Stomach (tissue), 9 donors: ENCODE data around the gene PYROXD2. TPM values are rescaled to one million over a fixed set of nuclear protein-coding genes. Genes with fewer than 3 reads are reported as not detected.

ENCODE experiments used
- DNase-seq, 2 donors: peaks; one replicate each; pipeline versions ENCODE4 v3.0.0 to v3.0.0-alpha.2; 2013 to 2019
- H3K27ac ChIP-seq, 5 donors: fragments of 200-600 bp in 4 of 5; sonication (generic) in 4 of 5; one replicate each; pipeline ENCODE4 v1.5.1; 2013 to 2019; ENCODE audit warnings: mild to moderate bottlenecking in 1 of 5, moderate library complexity in 1 of 5
- H3K27me3 ChIP-seq, 3 donors: fragments of 200-600 bp; sonication (generic); one replicate each; pipeline ENCODE4 v1.5.1; 2017 to 2019; ENCODE audit warnings: mixed run types in 1 of 3
- H3K36me3 ChIP-seq, 4 donors: fragments of 200-600 bp; sonication (generic); 1 replicate in 3 of 4; 2 replicates in 1 of 4; pipeline ENCODE4 v1.5.1; 2016 to 2019
- H3K4me1 ChIP-seq, 4 donors: fragments of 200-600 bp; sonication (generic); one replicate each; pipeline ENCODE4 v1.5.1; 2016 to 2019
- H3K4me3 ChIP-seq, 4 donors: fragments of 200-600 bp; sonication (generic) in 3 of 4; one replicate each; pipeline ENCODE4 v1.5.1; 2016 to 2019; ENCODE audit warnings: mild to moderate bottlenecking in 1 of 4
- H3K9me3 ChIP-seq, 4 donors: fragments of 200-600 bp; sonication (generic); one replicate each; pipeline ENCODE4 v1.5.1; 2016 to 2019
- EP300 ChIP-seq: sonication (generic); formaldehyde crosslinking; IDR thresholded peaks from one replicate; pipeline ENCODE4 v1.6.1; 2017; ENCODE audit warnings: antibody characterized with exemption
- POLR2A ChIP-seq, 4 donors: fragments of 450-650 bp; IDR thresholded peaks; one replicate each; pipeline ENCODE4 v1.6.1; 2016; ENCODE audit warnings: antibody characterized with exemption in 4 of 4, control low read depth in 2 of 4, mild to moderate bottlenecking in 1 of 4, moderate library complexity in 1 of 4
- POLR2AphosphoS5 ChIP-seq, 3 donors: sonication (generic); formaldehyde crosslinking; IDR thresholded peaks; one replicate each; pipeline ENCODE4 v1.6.1; 2016; ENCODE audit warnings: antibody characterized with exemption in 3 of 3
- WGBS, 5 donors: extraction: QIAGEN DNeasy Blood & Tissue Kit in 3 of 5; methylation state at CpG; one replicate each; pipeline versions ENCODE4 v1.1.5 to v1.1.7; 2013 to 2018; 5-methylcytosine and 5-hydroxymethylcytosine counted together
- intact Hi-C: fragments of 100-400 bp; cut with DNase I; formaldehyde crosslinking; loops from one replicate; pipeline ENCODE4 v1.15.1; 2023; ENCODE audit warnings: low total_unique reads
- polyA plus RNA-seq, 3 donors: library from polyadenylated mRNA; stranded (reverse); fragments of 200-250 nt; gene quantifications; one replicate each; pipeline ENCODE4 v1.2.3, GENCODE V29; 2013
- total RNA-seq, 5 donors: library from RNA; depleted of rRNA; stranded (reverse); fragments of >200 nt; gene quantifications; one replicate each; pipeline versions ENCODE4 v1.1.0 to v1.2.3, GENCODE V29; 2014 to 2016
- TF ChIP-seq, protein P1 (sequence below), 7 experiments: fragments of 450-650 bp in 4 of 7; fragments of 200-600 bp in 3 of 7; sonication (generic) in 3 of 7; IDR thresholded peaks; one replicate each; pipeline ENCODE4 v1.5.1; 2016 to 2019; ENCODE audit warnings: antibody characterized with exemption in 7 of 7, control low read depth in 2 of 7, mild to moderate bottlenecking in 1 of 7
- donor health status: healthy with polysubstance abuse.
- donor health status: Bipolar disorder and iron deficiency.
- donor health status: healthy.

Gene PYROXD2
- total and polyA plus RNA-seq, 8 donors = 2.4 to 33.5 (median 8.3) TPM

DNA sequence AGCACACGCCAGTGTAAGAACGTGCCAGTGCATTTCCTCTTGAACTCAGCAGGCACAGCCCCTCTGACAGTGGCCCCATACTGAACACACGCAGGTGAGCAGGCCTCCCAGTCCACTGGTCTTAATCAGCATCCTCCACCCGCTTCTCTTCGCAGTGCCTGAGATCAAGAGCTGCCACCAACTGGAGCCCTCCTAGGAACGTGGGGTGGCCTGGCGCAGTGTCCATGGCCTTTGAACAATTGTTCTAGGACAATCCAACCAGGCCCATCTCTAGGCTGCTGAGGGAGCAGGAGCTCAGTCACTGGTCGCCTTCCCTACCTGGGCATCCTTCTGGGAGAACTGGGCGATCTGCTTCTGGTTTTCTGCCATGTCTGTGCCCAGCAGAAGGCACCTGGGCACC lies 15.2 kb downstream of the PYROXD2 start:
- WGBS, 5 donors = 93 to 94% (median 93%) methylated on average over 9 of the region's 9 CpGs
- intact Hi-C loops = no loop called here

DNA sequence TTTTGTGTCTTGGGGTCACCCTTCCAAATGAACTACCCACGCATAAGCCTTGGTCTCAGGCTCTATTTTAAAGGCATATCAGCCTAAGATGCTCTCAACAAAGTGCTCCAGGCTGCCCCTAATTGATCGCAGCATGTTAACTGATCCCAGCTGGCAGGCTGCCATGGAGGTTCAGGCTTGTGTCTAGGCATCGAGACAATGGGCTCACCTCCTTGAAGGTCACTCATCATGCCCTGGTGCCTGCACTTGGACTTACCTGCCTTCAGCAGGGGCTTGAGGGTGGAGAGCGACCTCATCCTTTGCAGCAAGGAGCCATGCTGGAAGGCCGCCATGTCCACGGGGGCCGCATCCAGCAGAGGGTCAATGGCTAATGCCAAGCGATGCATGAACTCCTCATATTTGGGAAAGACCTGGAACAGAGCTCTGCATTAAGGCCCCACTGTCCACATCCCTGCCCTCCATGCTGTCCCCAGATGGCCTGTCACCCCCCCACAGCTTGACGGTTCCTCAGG lies 17.8 kb downstream of the PYROXD2 start:
- intact Hi-C loops = no loop called here
- TF ChIP-seq EP300 = no peak
- TF ChIP-seq POLR2AphosphoS5 (IDR thresholded peaks at IDR 0.05) = no peak
- TF ChIP-seq POLR2A (IDR thresholded peaks at IDR 0.05) = no peak
- TF ChIP-seq, protein P1, sequence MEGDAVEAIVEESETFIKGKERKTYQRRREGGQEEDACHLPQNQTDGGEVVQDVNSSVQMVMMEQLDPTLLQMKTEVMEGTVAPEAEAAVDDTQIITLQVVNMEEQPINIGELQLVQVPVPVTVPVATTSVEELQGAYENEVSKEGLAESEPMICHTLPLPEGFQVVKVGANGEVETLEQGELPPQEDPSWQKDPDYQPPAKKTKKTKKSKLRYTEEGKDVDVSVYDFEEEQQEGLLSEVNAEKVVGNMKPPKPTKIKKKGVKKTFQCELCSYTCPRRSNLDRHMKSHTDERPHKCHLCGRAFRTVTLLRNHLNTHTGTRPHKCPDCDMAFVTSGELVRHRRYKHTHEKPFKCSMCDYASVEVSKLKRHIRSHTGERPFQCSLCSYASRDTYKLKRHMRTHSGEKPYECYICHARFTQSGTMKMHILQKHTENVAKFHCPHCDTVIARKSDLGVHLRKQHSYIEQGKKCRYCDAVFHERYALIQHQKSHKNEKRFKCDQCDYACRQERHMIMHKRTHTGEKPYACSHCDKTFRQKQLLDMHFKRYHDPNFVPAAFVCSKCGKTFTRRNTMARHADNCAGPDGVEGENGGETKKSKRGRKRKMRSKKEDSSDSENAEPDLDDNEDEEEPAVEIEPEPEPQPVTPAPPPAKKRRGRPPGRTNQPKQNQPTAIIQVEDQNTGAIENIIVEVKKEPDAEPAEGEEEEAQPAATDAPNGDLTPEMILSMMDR (IDR thresholded peaks at IDR 0.05) = no peak
- H3K4me1 ChIP-seq = peaks cover 0 to 4% (median 0%) of the 10 kb centered on the region in 4 donors
- H3K9me3 ChIP-seq = no peaks in the 10 kb centered on the region
- H3K36me3 ChIP-seq = peaks cover 0 to 73% (median 42%) of the 10 kb centered on the region in 4 donors
- no peak overlapping the region for H3K4me3 ChIP-seq
- 89 to 98% (median 96%) methylated on average over 9 of the region's 9 CpGs for WGBS, 5 donors
- DNase-seq = no peak
- H3K27ac ChIP-seq = no peak overlapping the region
- no peaks in the 10 kb centered on the region for H3K27me3 ChIP-seq

More for the DNA sequence above, 15.2 kb downstream of the PYROXD2 start:
- H3K9me3 ChIP-seq = no peaks in the 10 kb centered on the region
- no peak overlapping the region for H3K4me3 ChIP-seq
- peaks cover 0 to 60% (median 36%) of the 10 kb centered on the region in 4 donors for H3K36me3 ChIP-seq
- no peak for DNase-seq
- H3K4me1 ChIP-seq = peaks cover 0 to 21% (median 16%) of the 10 kb centered on the region in 4 donors
- no peaks in the 10 kb centered on the region for H3K27me3 ChIP-seq
- H3K27ac ChIP-seq = no peak overlapping the region
- TF ChIP-seq POLR2A (IDR thresholded peaks at IDR 0.05) (no peak), EP300 (no peak), POLR2AphosphoS5 (IDR thresholded peaks at IDR 0.05) (no peak)
- TF ChIP-seq, protein P1 (IDR thresholded peaks at IDR 0.05) = no peak

DNA sequence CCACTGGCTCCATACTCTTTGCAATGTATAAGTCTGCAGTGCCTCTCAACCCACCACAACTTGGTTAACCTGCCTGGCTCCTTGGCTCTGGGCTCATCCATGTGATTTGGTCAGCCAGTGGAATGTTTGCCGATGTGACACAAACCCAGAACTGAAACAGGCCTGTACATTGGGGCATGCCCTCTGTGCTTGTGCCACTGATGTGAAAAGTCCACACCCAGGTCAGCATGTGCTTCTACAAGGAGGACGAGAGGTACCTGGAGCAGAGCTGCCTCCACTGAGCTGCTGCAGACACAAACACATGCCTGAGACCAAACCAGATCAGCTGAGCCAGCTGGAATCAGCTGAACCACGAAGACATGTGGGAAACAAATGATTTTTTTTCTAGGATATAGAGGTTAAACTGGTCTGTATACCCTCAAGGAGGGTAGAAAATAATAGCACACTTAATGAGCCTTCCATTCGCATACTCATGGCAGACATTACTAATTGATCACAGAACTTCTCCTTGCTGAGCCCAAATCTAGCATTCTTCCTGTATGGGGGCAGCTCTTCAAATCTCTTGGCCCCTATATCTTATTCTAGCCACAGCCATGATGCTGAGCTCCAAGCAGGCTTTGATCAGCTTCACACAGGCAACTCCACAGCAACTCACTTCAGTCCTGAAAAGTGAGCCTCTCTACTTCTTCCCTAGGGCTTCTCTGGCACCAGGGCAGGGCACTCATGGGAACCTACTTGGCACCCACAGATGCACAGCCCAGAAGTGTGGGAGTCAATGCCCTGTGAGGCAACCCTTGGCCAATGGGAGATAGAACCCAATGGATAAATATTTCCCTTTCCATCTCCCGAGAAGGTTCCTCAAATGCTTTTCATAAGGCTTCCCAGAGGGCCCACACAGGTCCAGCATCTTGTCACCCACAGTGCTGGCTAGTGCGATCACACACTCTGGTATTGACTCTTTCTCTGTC lies 18.6 kb downstream of the PYROXD2 start:
- 89 to 95% (median 91%) methylated on average over 6 of the region's 6 CpGs for WGBS, 5 donors
- H3K4me1 ChIP-seq = peaks cover 0 to 8% (median 5%) of the 10 kb centered on the region in 4 donors
- H3K27me3 ChIP-seq = no peaks in the 10 kb centered on the region
- H3K27ac ChIP-seq = no peak overlapping the region
- H3K9me3 ChIP-seq = no peaks in the 10 kb centered on the region
- intact Hi-C loops = no loop called here
- TF ChIP-seq EP300 (no peak), POLR2AphosphoS5 (IDR thresholded peaks at IDR 0.05) (no peak), POLR2A (IDR thresholded peaks at IDR 0.05) (no peak)
- DNase-seq = no peak
- peaks cover 0 to 75% (median 42%) of the 10 kb centered on the region in 4 donors for H3K36me3 ChIP-seq
- H3K4me3 ChIP-seq = no peak overlapping the region

DNA sequence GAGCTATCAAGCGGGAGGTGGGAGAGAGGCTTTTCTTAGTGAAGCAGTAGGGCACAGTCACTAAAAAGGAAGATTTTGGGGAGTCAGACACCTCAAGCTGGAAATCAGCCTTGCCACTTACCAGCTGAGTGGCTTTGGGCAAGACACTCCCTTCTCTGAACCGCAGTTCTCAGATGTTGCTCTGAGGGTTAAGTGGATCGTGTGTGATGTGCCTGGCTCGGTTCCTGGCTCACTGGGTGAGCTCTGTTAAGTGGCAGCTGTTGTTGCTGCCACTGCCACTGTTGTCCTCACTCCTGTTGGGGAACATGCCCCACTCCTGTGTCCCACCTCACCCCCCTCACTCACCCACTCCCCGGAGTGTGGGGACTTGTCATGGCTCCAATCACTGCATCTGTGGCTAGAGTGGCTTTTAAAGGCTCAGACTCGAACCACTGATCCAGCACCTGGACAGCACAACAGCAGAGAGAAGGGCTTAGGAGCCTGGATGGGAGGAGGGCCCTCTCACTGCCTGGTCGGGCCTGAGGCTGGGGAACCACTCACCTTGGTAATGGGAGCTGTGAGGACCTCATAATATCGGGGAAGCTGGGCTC lies 20.0 kb downstream of the PYROXD2 start:
- TF ChIP-seq POLR2A (IDR thresholded peaks at IDR 0.05) (no peak), POLR2AphosphoS5 (IDR thresholded peaks at IDR 0.05) (no peak), EP300 (no peak)
- TF ChIP-seq, protein P1 (IDR thresholded peaks at IDR 0.05) = no peak

More for the DNA sequence above, 20.0 kb downstream of the PYROXD2 start:
- Histone ChIP-seq H3K27ac (no peak overlapping the region), H3K4me3 (no peak overlapping the region), H3K4me1 (peaks cover 0 to 11% (median 6%) of the 10 kb centered on the region in 4 donors), H3K36me3 (peaks cover 0 to 74% (median 42%) of the 10 kb centered on the region in 4 donors), H3K27me3 (no peaks in the 10 kb centered on the region), H3K9me3 (no peaks in the 10 kb centered on the region)
- DNase-seq = no peak
- WGBS, 5 donors = 83 to 88% (median 85%) methylated on average over 8 of the region's 8 CpGs
- intact Hi-C loops = no loop called here
